GM19395 (cell line): ENCODE data around the gene APPL2.

Experiments used
- ATAC-seq: cut with Tn5 transposase; IDR thresholded peaks from one replicate; pipeline ENCODE4 v1.9.1; 2021; ENCODE audit warnings: mild to moderate bottlenecking, moderate library complexity; ENCODE audit not compliant: unreplicated experiment

APPL2 gene

GRCh38 chr12:105141320-105141922 is 94.6 kb downstream of the APPL2 start:
- no peak for ATAC-seq

- ATAC-seq = no peak
These were observed 97.7 kb downstream of the APPL2 start for GRCh38 chr12:105138248-105138647.
